Measurements from ENCODE around the gene SLC13A3.

Gene SLC13A3

GRCh38 chr20:46673394-46674252 is 22.4 kb upstream of the SLC13A3 start:
- Mint-ChIP-seq H3K9me3 (peaks cover 9 to 12% of the 10 kb centered on the region in 2 donors), H3K36me3 (peaks cover 9 to 32% of the 10 kb centered on the region in 2 donors), H3K27ac (no peak overlapping the region), H3K4me1 (peaks cover 0 to 2% of the 10 kb centered on the region in 2 donors), H3K27me3 (no peaks in the 10 kb centered on the region), H3K4me3 (no peak overlapping the region)
- DNase-seq (no peak), ATAC-seq (replicated peaks) (no peak)

- no peak for ATAC-seq (replicated peaks)
- Mint-ChIP-seq H3K27ac (no peak overlapping the region), H3K36me3 (peaks cover 9 to 36% of the 10 kb centered on the region in 2 donors), H3K4me3 (no peak overlapping the region), H3K27me3 (no peaks in the 10 kb centered on the region), H3K4me1 (peaks cover 0 to 2% of the 10 kb centered on the region in 2 donors), H3K9me3 (peaks cover 9 to 12% of the 10 kb centered on the region in 2 donors)
- DNase-seq: no peak
Measured at GRCh38 chr20:46672543-46673148, 21.4 kb upstream of the SLC13A3 start.

DNA sequence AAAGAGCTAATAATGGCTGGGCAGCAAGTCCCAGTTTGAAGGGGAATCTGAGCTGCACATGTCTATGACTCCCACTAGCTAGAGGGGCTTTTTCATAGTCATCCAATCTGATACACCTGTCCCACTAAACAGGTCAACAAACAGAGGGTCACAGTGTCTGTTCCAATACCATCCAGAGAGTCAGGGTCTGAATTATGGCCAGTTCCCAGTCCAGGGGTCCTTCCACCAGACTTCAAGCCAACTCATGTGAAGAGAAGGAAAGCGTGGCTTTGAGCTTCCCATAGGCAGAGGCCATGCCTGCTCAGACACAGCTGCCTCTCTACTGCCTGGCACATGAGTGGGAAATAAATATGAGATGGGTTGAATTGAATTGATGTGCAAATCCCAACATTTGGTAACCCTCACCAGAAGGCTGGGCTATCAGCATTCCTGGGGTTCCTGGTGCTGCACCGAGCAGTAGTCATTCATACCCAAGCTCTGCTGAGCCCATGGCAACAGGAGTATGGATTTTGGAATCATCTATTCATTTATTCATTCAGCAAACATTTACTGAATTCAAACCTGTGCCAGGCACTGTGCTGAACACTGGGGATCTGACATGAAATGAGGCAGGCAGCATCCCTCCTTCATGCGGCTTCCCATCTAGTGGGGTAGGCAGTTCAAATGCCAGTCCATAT is 20.7 kb upstream of the SLC13A3 start:
- Mint-ChIP-seq H3K27me3 (no peaks in the 10 kb centered on the region), H3K36me3 (peaks cover 9 to 33% of the 10 kb centered on the region in 2 donors), H3K4me3 (no peak overlapping the region), H3K27ac (no peak overlapping the region), H3K9me3 (peaks cover 9 to 12% of the 10 kb centered on the region in 2 donors), H3K4me1 (peaks cover 0 to 2% of the 10 kb centered on the region in 2 donors)
- ATAC-seq (replicated peaks) (no peak), DNase-seq (no peak)

DNA sequence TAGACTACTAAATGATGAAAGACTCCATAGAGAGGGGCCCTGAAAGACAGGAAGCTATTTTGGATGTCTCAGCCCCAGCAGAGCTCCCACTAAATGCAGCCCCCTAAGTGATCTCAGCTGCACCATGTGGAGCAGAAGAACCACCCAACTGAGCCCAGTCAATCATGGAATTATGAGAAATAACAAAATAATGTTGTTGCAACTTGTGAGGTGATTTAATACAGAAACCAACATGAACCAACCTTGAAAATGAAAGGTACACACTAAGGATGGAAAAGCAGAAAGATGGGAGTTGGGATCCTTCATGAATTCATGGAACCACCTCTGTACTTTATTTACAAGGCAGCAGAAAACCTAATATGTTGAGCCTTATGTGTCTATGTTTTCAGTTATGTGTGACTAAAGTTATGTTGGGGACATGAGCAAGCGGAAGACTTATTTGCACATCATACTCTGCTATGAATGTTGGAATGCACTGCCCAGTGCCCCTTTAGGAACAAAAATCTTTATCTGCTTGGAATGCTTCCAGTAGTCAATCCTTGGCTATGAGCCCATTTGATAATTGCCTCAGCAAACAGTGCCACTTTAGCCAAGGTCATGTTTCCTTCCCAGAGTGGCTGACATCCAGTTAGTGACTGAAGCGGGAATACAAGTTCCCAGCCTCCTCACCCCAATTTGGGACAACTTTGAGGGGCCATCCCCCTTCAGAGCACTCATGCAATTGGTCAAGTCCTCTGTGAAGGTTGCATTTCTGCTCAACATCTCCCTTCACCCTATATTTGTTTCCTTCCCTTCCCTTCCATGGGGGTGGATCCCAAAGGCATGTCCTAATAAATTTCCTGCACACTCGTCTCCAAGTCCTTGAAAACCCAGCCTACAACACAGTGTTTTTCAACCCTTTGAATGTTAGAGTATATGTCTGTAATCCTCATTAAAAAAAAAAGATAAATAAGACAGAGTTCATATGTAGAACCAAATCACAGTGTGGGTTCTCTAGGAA is 19.6 kb upstream of the SLC13A3 start:
- peaks cover 0 to 2% of the 10 kb centered on the region in 2 donors for H3K4me1 Mint-ChIP-seq

DNA sequence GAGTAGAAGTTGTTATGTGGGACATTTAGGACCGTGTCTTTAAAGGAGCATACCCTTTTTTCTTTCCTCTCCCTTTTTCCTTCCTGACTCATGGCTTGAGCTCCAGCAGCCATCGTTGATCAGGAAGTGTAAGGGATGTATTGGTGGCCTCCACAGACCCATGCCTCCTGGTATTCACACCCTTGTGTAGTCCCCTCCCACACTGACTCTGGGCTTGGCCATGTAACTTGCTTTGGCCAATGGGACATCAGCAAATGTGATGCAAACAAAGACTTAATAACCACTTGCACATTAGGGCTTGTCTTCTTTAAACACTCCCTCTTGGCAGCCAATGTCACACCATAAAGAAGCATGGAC is 18.9 kb upstream of the SLC13A3 start:
- Mint-ChIP-seq H3K4me1 (peaks cover 0 to 2% of the 10 kb centered on the region in 2 donors), H3K9me3 (peaks cover 9 to 12% of the 10 kb centered on the region in 2 donors), H3K4me3 (no peak overlapping the region), H3K27me3 (no peaks in the 10 kb centered on the region), H3K36me3 (peaks cover 9 to 37% of the 10 kb centered on the region in 2 donors), H3K27ac (no peak overlapping the region)
- no peak for ATAC-seq (replicated peaks)
- no peak for DNase-seq

More for the DNA sequence above, 19.6 kb upstream of the SLC13A3 start:
- Mint-ChIP-seq H3K9me3 (peaks cover 9 to 12% of the 10 kb centered on the region in 2 donors), H3K36me3 (peaks cover 9 to 35% of the 10 kb centered on the region in 2 donors), H3K4me3 (no peak overlapping the region), H3K27me3 (no peaks in the 10 kb centered on the region), H3K27ac (no peak overlapping the region)
- DNase-seq: no peak
- ATAC-seq (replicated peaks): no peak

- Mint-ChIP-seq H3K36me3 (peaks cover 11 to 33% of the 10 kb centered on the region in 2 donors), H3K27ac (no peak overlapping the region), H3K4me3 (no peak overlapping the region), H3K27me3 (no peaks in the 10 kb centered on the region), H3K9me3 (peaks cover 9 to 12% of the 10 kb centered on the region in 2 donors), H3K4me1 (no peaks in the 10 kb centered on the region)
- no peak for ATAC-seq (replicated peaks)
- no peak for DNase-seq
Measured at GRCh38 chr20:46666818-46667515, 15.7 kb upstream of the SLC13A3 start.

GRCh38 chr20:46666306-46666705 is 15.0 kb upstream of the SLC13A3 start:
- Mint-ChIP-seq H3K4me1 (no peaks in the 10 kb centered on the region), H3K36me3 (peaks cover 10 to 30% of the 10 kb centered on the region in 2 donors), H3K27me3 (no peaks in the 10 kb centered on the region), H3K9me3 (peaks cover 8 to 9% of the 10 kb centered on the region in 2 donors), H3K4me3 (no peak overlapping the region), H3K27ac (no peak overlapping the region)
- ATAC-seq (replicated peaks) (no peak), DNase-seq (no peak)

GRCh38 chr20:46665602-46666001 is 14.3 kb upstream of the SLC13A3 start:
- Mint-ChIP-seq H3K4me3 (no peak overlapping the region), H3K27ac (no peak overlapping the region), H3K36me3 (peaks cover 8 to 23% of the 10 kb centered on the region in 2 donors), H3K9me3 (peaks cover 4% of the 10 kb centered on the region in 2 donors), H3K27me3 (peaks cover 0 to 4% of the 10 kb centered on the region in 2 donors), H3K4me1 (no peaks in the 10 kb centered on the region)
- DNase-seq (no peak), ATAC-seq (replicated peaks) (no peak)

DNA sequence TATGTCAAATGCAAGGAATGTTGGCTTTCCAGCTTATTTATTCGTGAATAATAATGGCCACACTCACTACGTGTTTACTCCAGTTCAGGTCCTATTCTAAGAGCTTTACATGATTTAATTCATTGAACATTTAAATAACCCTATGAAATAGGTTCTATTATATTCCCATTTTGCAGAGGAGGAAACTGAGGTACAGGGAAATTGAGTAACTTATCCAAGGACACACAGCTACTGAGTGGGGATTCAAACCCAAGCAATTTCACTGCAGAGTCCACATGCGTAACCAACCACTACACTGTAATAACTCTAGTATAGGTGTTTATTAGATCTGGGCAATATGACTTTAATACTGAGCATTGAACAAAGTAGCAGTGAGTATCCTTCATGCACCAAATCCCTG is 12.3 kb upstream of the SLC13A3 start:
- H3K4me3 Mint-ChIP-seq: no peak overlapping the region
- no peak for DNase-seq
- ATAC-seq (replicated peaks): no peak
- H3K9me3 Mint-ChIP-seq: no peaks in the 10 kb centered on the region
- H3K27ac Mint-ChIP-seq: no peak overlapping the region
- H3K27me3 Mint-ChIP-seq: peaks cover 0 to 9% of the 10 kb centered on the region in 2 donors
- no peaks in the 10 kb centered on the region for H3K4me1 Mint-ChIP-seq
- peaks cover 6 to 8% of the 10 kb centered on the region in 2 donors for H3K36me3 Mint-ChIP-seq

GRCh38 chr20:46661659-46662058 is 10.4 kb upstream of the SLC13A3 start:
- peaks cover 4 to 6% of the 10 kb centered on the region in 2 donors for H3K36me3 Mint-ChIP-seq
- DNase-seq: no peak
- H3K27me3 Mint-ChIP-seq: peaks cover 0 to 9% of the 10 kb centered on the region in 2 donors
- no peaks in the 10 kb centered on the region for H3K9me3 Mint-ChIP-seq
- no peaks in the 10 kb centered on the region for H3K4me1 Mint-ChIP-seq
- ATAC-seq (replicated peaks): no peak
- no peak overlapping the region for H3K4me3 Mint-ChIP-seq
- no peak overlapping the region for H3K27ac Mint-ChIP-seq

DNA sequence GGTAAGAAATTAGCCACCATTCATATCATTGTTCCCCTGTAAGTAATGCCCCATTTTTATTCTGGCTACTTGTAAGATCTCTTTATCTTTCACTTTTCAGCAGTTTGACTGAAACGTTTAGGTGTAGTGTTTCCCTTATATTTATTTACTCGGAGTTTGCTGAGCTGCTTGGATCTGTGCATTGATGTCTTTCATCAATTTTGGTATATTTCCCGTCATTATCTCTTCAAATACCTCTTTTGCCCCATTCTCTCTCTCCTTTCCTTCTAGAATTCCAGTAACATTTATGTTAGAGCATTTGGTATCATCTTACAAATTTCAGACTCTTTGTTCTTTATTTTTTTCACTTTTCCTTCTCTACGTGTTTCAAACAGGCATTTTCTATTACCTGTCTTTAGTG is 9.2 kb upstream of the SLC13A3 start:
- no peaks in the 10 kb centered on the region for H3K4me1 Mint-ChIP-seq
- no peaks in the 10 kb centered on the region for H3K9me3 Mint-ChIP-seq
- ATAC-seq (replicated peaks) (no peak), DNase-seq (no peak)
- H3K27ac Mint-ChIP-seq: no peak overlapping the region
- H3K27me3 Mint-ChIP-seq: peaks cover 0 to 9% of the 10 kb centered on the region in 2 donors
- peaks cover 0 to 6% of the 10 kb centered on the region in 2 donors for H3K36me3 Mint-ChIP-seq
- no peak overlapping the region for H3K4me3 Mint-ChIP-seq

- Mint-ChIP-seq H3K27me3 (peaks cover 9 to 26% of the 10 kb centered on the region in 2 donors), H3K9me3 (no peaks in the 10 kb centered on the region), H3K27ac (no peak overlapping the region), H3K4me1 (no peaks in the 10 kb centered on the region), H3K36me3 (peaks cover 0 to 6% of the 10 kb centered on the region in 2 donors), H3K4me3 (no peak overlapping the region)
- ATAC-seq (replicated peaks) (no peak), DNase-seq (no peak)
Measured at GRCh38 chr20:46657618-46658017, 6.4 kb upstream of the SLC13A3 start.

DNA sequence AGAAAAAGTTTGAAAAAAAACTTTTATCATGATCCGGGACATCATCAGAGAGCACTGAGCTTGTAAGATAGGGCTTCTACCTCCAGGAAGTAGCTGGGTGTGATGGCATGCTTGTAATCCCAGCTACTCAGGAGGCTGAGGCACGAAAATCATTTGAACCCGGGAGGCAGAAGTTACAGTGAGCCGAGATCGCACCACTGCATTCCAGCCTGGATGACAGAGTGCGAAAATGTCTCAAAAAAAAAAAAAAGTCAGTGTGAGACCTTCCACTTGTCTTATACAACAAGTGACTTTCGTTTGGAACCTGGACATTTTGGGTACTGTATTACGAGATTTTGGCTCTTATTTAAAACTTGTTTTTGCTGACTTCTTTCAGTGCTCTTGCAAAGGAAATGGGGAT is 5.9 kb upstream of the SLC13A3 start:
- no peaks in the 10 kb centered on the region for H3K9me3 Mint-ChIP-seq
- DNase-seq (no peak), ATAC-seq (replicated peaks) (no peak)
- H3K27me3 Mint-ChIP-seq: peaks cover 10 to 26% of the 10 kb centered on the region in 2 donors
- no peak overlapping the region for H3K4me3 Mint-ChIP-seq
- H3K27ac Mint-ChIP-seq: no peak overlapping the region
- no peaks in the 10 kb centered on the region for H3K4me1 Mint-ChIP-seq
- H3K36me3 Mint-ChIP-seq: peaks cover 0 to 4% of the 10 kb centered on the region in 2 donors

Measured in stimulated activated naive B cell treated with anti-CD40 and anti-IgM and Interleukin-4, amounts not matched to agents 10 μg/mL and 1 μg/mL and 100 μg/mL, for 72 hours (primary cell).